Measurements from ENCODE around the gene CDK4.

The CDK4 gene

DNA sequence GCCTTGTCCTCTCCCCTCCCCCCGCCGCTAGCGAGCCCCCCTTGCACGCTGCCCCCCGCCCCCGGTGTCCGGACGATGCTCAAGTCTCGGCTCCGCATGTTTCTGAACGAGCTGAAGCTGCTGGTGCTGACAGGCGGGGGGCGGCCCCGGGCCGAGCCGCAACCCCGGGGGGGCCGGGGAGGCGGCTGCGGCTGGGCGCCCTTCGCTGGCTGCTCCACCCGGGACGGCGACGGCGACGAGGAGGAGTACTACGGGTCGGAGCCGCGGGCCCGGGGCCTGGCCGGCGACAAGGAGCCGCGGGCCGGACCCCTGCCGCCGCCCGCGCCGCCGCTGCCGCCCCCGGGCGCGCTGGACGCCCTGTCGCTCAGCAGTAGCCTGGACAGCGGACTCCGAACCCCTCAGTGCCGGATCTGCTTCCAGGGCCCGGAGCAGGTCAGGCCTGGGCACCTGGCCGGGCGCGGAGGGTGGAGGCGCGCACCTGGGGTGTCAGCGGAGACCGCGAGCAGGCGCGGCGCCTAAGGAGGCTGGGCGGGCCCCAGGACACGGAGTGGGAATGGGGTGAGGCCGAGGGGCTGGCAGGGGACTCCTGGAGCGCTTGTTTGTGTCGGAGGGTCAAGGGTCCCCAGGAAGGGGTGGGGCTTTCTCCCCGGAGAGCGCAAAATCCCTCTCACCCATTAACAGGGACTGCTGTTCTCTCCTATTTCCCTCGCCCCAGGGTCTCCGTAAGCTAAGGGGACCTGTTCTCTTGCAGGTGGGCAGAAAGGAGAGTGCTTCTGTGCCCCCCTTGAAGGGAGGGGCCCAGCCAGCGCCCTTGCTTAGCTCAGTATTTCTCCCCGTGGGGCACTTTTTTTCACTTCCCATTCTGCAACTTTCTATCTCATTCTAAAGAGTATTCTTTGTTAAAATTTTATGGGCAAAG, 3.6 kb upstream of the CDK4 start:
- no peak for DNase-seq

DNA sequence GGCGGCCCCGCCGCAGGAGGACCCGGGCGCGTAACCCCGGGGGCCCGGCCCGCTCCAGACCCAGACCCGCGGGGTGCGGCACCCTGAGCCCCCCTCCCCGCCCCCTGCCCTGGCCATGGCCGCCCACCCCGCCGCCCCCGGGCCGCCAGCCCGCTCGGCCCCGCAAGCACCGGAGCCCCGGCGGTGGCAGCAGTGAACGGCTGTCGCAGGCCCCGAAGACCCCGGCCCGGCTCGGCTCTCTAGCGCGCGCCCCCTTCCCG, 3.0 kb upstream of the CDK4 start:
- DNase-seq, result no peak

GRCh38 chr12:57754411-57755193, 2.5 kb upstream of the CDK4 start, which contains the start of gene MARCHF9:
TSS of gene MARCHF9 (plus strand) at chr12:57755103. CDS start at chr12:57755529, 426 bp downstream.
- DNase-seq, result peak; percentile 73

- DNase-seq, result no peak
These were observed 1.7 kb upstream of the CDK4 start for GRCh38 chr12:57753756-57754337.

GRCh38 chr12:57752668-57753000, 524 bp upstream of the CDK4 start:
- no peak for DNase-seq

DNA sequence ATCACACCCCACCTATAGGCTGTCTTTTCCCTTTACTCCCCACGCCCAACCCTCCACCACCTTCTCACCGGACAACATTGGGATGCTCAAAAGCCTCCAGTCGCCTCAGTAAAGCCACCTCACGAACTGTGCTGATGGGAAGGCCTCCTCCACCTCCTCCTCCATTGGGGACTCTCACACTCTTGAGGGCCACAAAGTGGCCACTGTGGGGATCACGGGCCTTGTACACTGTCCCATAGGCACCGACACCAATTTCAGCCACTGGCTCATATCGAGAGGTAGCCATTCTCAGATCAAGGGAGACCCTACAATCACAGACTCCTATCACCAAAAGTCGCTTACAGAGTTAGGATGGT, 700 bp downstream of the CDK4 start:
- no peak for DNase-seq

DNA sequence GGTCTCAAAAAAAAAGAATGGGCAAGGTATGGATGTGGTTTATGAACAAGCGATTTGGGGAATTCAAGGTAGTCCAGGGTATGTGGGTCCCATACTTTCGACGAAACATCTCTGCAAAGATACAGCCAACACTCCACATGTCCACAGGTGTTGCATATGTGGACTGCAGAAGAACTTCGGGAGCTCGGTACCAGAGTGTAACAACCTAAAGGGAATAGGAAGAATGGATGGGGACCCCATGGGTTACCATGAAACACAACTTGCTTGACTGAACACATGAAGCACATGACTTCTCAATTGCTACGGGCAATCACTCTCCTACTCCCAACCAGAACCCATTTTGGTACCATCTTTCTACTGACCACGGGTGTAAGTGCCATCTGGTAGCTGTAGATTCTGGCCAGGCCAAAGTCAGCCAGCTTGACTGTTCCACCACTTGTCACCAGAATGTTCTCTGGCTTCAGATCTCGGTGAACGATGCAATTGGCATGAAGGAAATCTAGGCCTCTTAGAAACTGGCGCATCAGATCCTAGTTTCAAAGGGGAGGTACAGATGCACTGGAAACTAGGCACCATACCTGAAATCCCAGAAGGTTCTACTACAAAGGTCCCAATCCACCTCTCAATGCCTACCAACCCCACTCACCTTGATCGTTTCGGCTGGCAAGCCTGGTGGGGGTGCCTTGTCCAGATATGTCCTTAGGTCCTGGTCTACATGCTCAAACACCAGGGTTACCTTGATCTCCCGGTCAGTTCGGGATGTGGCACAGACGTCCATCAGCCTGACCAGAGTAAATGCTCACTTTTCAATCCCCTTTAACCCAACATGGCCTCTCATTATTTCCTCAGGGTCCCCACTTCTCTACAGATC, 1.3 kb downstream of the CDK4 start:
- no peak for DNase-seq

DNA sequence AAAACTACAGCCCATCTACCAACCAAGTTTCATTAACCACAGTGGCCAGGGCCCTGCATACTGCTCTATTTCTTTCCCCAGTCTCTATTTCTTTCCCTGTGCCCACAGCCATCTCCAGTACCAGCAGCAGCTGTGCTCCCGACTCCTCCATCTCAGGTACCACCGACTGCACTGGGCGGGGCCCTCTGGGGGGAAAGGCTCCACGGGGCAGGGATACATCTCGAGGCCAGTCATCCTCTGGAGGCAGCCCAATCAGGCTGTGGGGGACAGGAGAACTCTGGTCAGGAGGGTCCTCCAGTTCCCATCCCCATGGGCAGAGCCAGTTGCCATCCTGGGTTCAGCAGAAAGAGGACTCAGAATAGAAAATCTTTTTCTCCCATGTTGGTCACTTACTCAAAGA, 3.0 kb downstream of the CDK4 start:
- DNase-seq, result no peak

GRCh38 chr12:57746025-57746424, 6.1 kb downstream of the CDK4 start:
- DNase-seq, result no peak

DNA sequence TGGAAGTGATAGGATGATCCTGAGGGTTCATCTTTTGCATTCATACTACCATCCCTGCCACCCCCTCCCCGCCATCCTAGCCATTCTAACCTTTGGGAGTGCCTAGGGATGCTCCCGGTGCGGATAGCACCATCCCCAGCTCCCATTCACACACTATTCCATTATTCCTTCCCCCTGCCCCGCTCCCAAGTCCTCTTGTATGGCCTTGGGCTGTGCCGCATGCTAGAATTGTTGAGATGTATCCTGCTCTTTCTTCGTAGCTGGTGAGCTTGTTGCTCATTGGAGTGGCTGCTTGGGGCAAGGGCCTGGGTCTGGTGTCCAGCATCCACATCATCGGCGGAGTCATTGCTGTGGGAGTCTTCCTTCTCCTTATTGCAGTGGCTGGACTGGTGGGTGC, 6.6 kb downstream of the CDK4 start:
- no peak for DNase-seq

- peak; percentile 90 for DNase-seq
These were observed 7.2 kb downstream of the CDK4 start, which contains the start of gene TSPAN31 for GRCh38 chr12:57744777-57745484. TSS of gene TSPAN31 (plus strand) at chr12:57745039. CDS start at chr12:57745155, 116 bp downstream.

GRCh38 chr12:57744194-57744776, 7.8 kb downstream of the CDK4 start:
- peak; percentile 58 for DNase-seq

DNA sequence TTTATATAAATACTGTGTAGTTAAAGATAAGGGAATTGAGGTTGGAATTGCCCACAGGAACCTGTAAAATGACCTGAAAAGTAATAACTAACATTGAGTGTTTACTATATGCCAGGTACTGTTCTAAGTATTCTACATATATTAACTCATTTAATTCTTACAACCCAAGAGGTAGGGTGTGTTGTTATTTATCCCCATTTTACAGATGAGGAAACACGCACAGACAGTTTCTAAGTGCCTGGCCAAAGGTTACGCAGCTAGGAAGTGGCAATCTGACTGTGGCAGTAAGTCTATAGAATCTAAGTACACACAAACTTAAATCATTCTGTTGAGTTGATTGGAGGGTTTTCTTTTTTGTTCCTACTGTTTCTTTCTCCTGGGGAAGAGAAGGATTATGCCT, 8.3 kb downstream of the CDK4 start:
- DNase-seq, result no peak

- DNase-seq, result peak; percentile 63
These were observed 10.0 kb downstream of the CDK4 start for GRCh38 chr12:57741844-57742738.

DNA sequence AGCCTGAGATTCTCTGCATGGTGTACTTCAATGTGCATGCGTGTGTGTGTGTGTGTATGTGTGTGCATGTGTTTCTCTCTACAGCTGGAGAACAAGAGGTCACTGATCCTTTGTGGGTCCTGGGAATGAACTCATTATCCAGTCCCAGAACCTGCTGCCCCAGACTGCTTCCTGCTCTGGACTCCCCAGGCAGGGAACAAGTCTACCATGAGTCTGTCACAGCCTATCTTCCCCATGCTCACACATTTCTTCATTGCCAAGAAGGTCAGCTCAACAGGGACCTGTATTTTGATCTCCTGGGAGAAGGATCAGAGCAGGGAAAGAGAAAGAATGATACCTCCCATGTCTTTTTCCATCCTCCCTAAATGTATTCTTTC, 10.7 kb downstream of the CDK4 start:
- DNase-seq, result no peak

GRCh38 chr12:57740656-57741412, 11.3 kb downstream of the CDK4 start:
- DNase-seq, result peak; percentile 64

DNA sequence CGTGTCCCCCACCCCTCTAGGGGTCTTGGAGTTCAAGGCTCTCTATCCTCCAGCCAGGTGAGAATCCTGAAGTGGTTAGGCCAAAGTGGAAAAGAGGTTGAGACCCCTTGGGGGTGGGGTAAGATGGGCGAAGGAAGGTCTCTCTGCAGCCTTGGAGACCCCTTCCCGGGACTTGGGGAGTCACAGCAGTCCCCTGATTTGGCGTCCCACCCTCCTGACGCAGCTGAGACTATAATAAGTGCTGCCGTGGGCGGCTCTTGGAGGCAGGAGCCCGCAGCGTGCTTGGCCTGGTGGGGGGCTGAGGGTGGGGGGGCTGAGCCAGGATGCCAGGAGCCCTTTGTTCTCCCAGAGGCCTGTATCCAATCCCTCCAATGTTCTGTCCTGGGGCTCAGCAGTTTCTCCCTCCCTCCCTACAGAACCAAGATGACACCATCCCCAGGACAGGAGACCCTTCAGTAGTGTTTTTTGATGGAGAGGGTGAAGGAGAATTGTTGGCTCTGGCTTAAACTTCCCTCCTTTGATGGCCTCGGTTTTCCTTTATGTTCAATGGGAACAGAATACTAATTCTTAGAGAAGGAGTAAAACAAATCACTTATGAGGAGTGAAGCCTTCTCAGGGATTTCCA, 12.1 kb downstream of the CDK4 start:
- DNase-seq, result no peak

GRCh38 chr12:57739387-57739786, 12.7 kb downstream of the CDK4 start:
- no peak for DNase-seq

GRCh38 chr12:57738661-57739237, 13.4 kb downstream of the CDK4 start, which contains the start of gene AGAP2:
TSS of gene AGAP2 (minus strand) at chr12:57738742. CDS start at chr12:57738246, 496 bp downstream.
- no peak for DNase-seq
